K562 (cell line): Measurements from ENCODE around the gene NUSAP1.

Source experiments
- BHLHE40 ChIP-seq: IDR thresholded peaks from 2 replicates; pipeline ENCODE4 v1.6.1; 2011; ENCODE audit warnings: low read length, improper control_type of control experiment
- EZH2 ChIP-seq: IDR thresholded peaks from 2 replicates; pipeline ENCODE4 v1.6.1; 2012; ENCODE audit warnings: low read depth, mild to moderate bottlenecking, inconsistent platforms, low read length, borderline replicate concordance
- MTF1 ChIP-seq: fragments of 250-450 bp; sonication (Bioruptor Pico); IDR thresholded peaks from 2 replicates; pipeline ENCODE4 v1.9.0; 2021; ENCODE audit warnings: moderate library complexity, mild to moderate bottlenecking, inconsistent platforms, borderline replicate concordance
- NRF1 ChIP-seq, 2 experiments: fragments of 450-650 bp; IDR thresholded peaks in 1 of 2; conservative IDR thresholded peaks in 1 of 2; 2 replicates each; pipeline ENCODE4 v1.6.1; 2014; ENCODE audit warnings: mild to moderate bottlenecking in 2 of 2
- TARDBP ChIP-seq: fragments of 450-650 bp; IDR thresholded peaks from 2 replicates; pipeline ENCODE4 v1.6.1; 2016
- ZFP36 ChIP-seq: fragments of 150-350 bp; IDR thresholded peaks from 2 replicates; pipeline ENCODE4 v1.6.1; 2018; ENCODE audit warnings: low read length, low read depth; ENCODE audit not compliant: partially characterized antibody
- ZFX ChIP-seq: sonication (generic); formaldehyde crosslinking; IDR thresholded peaks from 2 replicates; pipeline ENCODE4 v1.8.0; 2022; ENCODE audit warnings: mild to moderate bottlenecking, missing genetic modification reagents, moderate library complexity
- ZNF699 ChIP-seq: fragments of 250-450 bp; sonication (Bioruptor Pico); IDR thresholded peaks from 2 replicates; pipeline ENCODE4 v1.8.0; 2021; ENCODE audit warnings: mild to moderate bottlenecking, moderate library complexity; ENCODE audit not compliant: insufficient replicate concordance
- ZNF79 ChIP-seq: fragments of 250-450 bp; sonication (Bioruptor Pico); IDR thresholded peaks from 2 replicates; pipeline ENCODE4 v1.4.0; 2020; ENCODE audit warnings: low read depth, mild to moderate bottlenecking, moderate library complexity
- TF ChIP-seq, protein P1 (sequence below): IDR thresholded peaks from 3 replicates; pipeline ENCODE4 v1.6.1; 2011; ENCODE audit warnings: borderline replicate concordance, mild to moderate bottlenecking; ENCODE audit not compliant: insufficient read length, insufficient read depth
- TF ChIP-seq, protein P2 (sequence below): sonication (generic); formaldehyde crosslinking; IDR thresholded peaks from 2 replicates; pipeline ENCODE4 v1.8.1; 2023; ENCODE audit warnings: mild to moderate bottlenecking, missing genetic modification reagents, moderate library complexity

DNA sequence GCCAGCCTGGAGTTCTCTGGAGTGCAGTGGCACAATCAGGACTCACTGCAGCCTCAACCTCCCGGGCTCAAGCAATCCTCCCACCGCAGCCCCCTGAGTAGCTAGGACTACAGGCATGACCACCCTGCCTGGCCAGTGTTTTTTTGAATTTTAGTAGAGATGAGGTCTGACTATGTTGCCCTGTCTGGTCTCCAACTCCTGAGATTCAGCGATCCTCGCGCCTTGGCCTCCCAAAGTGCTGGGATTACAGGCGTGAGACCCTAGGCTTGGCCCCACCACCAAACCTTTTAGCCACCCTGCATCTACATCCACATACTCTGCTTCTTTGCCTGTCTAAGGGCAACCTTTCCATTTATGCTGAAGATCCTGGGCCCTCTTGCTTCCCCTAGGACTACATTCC, 4.4 kb downstream of the NUSAP1 start:
- TF ChIP-seq, protein P1, sequence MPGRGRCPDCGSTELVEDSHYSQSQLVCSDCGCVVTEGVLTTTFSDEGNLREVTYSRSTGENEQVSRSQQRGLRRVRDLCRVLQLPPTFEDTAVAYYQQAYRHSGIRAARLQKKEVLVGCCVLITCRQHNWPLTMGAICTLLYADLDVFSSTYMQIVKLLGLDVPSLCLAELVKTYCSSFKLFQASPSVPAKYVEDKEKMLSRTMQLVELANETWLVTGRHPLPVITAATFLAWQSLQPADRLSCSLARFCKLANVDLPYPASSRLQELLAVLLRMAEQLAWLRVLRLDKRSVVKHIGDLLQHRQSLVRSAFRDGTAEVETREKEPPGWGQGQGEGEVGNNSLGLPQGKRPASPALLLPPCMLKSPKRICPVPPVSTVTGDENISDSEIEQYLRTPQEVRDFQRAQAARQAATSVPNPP: no peak
- TF ChIP-seq ZNF699: no peak
- no peak for TF ChIP-seq MTF1 (CRISPR knock-in tag)
- TF ChIP-seq EZH2: no peak
- TF ChIP-seq BHLHE40: no peak
- no peak for TF ChIP-seq ZFP36
- TF ChIP-seq NRF1 (conservative IDR thresholded peaks at IDR 0.05 in 1 of 2, IDR thresholded peaks at IDR 0.05 in 1 of 2): no peak
- no peak for TF ChIP-seq ZFX (CRISPR knock-in tag)
- no peak for TF ChIP-seq TARDBP
- TF ChIP-seq, protein P2, sequence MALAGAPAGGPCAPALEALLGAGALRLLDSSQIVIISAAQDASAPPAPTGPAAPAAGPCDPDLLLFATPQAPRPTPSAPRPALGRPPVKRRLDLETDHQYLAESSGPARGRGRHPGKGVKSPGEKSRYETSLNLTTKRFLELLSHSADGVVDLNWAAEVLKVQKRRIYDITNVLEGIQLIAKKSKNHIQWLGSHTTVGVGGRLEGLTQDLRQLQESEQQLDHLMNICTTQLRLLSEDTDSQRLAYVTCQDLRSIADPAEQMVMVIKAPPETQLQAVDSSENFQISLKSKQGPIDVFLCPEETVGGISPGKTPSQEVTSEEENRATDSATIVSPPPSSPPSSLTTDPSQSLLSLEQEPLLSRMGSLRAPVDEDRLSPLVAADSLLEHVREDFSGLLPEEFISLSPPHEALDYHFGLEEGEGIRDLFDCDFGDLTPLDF (CRISPR knock-in tag): no peak
- TF ChIP-seq ZNF79: no peak
